Heart right ventricle (tissue), 16 donors: Measurements from ENCODE around the gene AKT1S1. TPM values are rescaled to one million over a fixed set of nuclear protein-coding genes. Genes with fewer than 3 reads are reported as not detected.

Experiments
- ATAC-seq, 8 donors: fragments of 200-7000 bp; cut with Tn5 transposase; one replicate each; pipeline ENCODE4 v1.9.1; 2020; ENCODE audit warnings: mild to moderate bottlenecking in 8 of 8, moderate library complexity in 8 of 8, moderate number of reproducible peaks in 1 of 8
- DNase-seq, 2 donors: peaks; one replicate each; pipeline ENCODE4 v3.0.0-alpha.2; 2020
- H3K27ac ChIP-seq, 10 donors: fragments of 200-600 bp; sonication (generic) in 2 of 10; one replicate each; pipeline versions ENCODE4 v1.5.0 to v1.8.0; 2020 to 2022; ENCODE audit warnings: mild to moderate bottlenecking in 3 of 10
- H3K27me3 ChIP-seq, 7 donors: fragments of 200-600 bp; one replicate each; pipeline ENCODE4 v1.8.0; 2021 to 2022; ENCODE audit warnings: mild to moderate bottlenecking in 2 of 7
- H3K36me3 ChIP-seq, 9 donors: fragments of 200-600 bp; sonication (generic) in 1 of 9; one replicate each; pipeline versions ENCODE4 v1.5.0 to v1.8.0; 2020 to 2022; ENCODE audit warnings: mild to moderate bottlenecking in 2 of 9
- H3K4me1 ChIP-seq, 9 donors: fragments of 200-600 bp; sonication (generic) in 1 of 9; one replicate each; pipeline versions ENCODE4 v1.5.0 to v1.8.0; 2020 to 2022; ENCODE audit warnings: mild to moderate bottlenecking in 4 of 9
- H3K4me3 ChIP-seq, 10 donors: fragments of 200-600 bp; sonication (generic) in 2 of 10; one replicate each; pipeline versions ENCODE4 v1.5.0 to v1.8.0; 2020 to 2022; ENCODE audit warnings: mild to moderate bottlenecking in 7 of 10, moderate library complexity in 2 of 10
- H3K9me3 ChIP-seq, 11 donors: fragments of 200-600 bp in 10 of 11; sonication (generic) in 2 of 11; one replicate each; pipeline versions ENCODE4 v1.5.0 to v1.8.0; 2013 to 2022; ENCODE audit warnings: mild to moderate bottlenecking in 2 of 11, control low read depth in 1 of 11, moderate library complexity in 1 of 11
- WGBS, 2 donors: extraction: QIAGEN DNeasy Blood & Tissue Kit; methylation state at CpG; one replicate each; pipeline ENCODE4 v1.1.7; 2013; ENCODE audit warnings: inconsistent platforms in 1 of 2; 5-methylcytosine and 5-hydroxymethylcytosine counted together
- intact Hi-C, 10 donors: fragments of 100-400 bp; cut with DNase I; formaldehyde crosslinking; loops; one replicate each; pipeline versions ENCODE4 v1.11.1 to v1.14.2; 2022
- polyA plus RNA-seq, 2 donors: library from polyadenylated mRNA; stranded (reverse); fragments of 200-250 nt; gene quantifications; one replicate each; pipeline ENCODE4 v1.2.3, GENCODE V29; 2013
- total RNA-seq, 10 donors: library from RNA; stranded (reverse); fragmentation: NEBNext Ultra II Directional in 3 of 10; extraction: Animal tissue kit (Norgen Biotek cat#: 25700) in 3 of 10; gene quantifications; one replicate each; pipeline versions ENCODE4 v1.2.1 to v1.2.4, GENCODE V29; 2021 to 2023
- TF ChIP-seq, protein P1 (sequence below), 9 donors: fragments of 200-600 bp; sonication (generic) in 2 of 9; IDR thresholded peaks; one replicate each; pipeline versions ENCODE4 v1.5.0 to v1.8.0; 2021 to 2022; ENCODE audit warnings: antibody characterized with exemption in 9 of 9, mild to moderate bottlenecking in 5 of 9, moderate library complexity in 1 of 9
- donor health status: Arrhythmogenic right ventricular cardiomyopathy.
- donor health status: ischemic (EF 13 %, LVEDD 7.1; RV severe dilation, severe dysfunction).
- donor health status: healthy with polysubstance abuse.
- donor health status: DM: no; HTN: yes; CAD: no.
- donor health status: DM: no; HTN: no; CAD: no.
- donor health status: ischemic (EF 25% LVEDD 6.9; RV normal size, moderate dysfunction).
- donor health status: ischemic (EF 25% LVEDD 5.7; RV mildly dilated, moderate dysfunction).
- donor health status: healthy.
- donor health status: DM: yes; HTN: yes; CAD: no.
- donor health status: Ischemic cardiomyopathy.
- donor health status: ischemic (EF 35%, LVEDD 5.7; RV mildly dilated, moderate dysfunction).
- donor health status: nonischemic (EF 11% LVEDD 7.7; RV severe dilation, severe dysfunction).
- donor health status: DM: yes; HTN: yes; CAD: no.
- donor health status: PGD.
- donor health status: ischemic (EF 29% LVEDD 5.4; RV normal size, mild dysfunction).
- donor health status: nonischemic (EF 23%, LVEDD 6.1; RV moderate dilation, normal function).

The AKT1S1 gene
- total and polyA plus RNA-seq, 12 donors: 26.0 to 51.9 (median 32.8) TPM

DNA sequence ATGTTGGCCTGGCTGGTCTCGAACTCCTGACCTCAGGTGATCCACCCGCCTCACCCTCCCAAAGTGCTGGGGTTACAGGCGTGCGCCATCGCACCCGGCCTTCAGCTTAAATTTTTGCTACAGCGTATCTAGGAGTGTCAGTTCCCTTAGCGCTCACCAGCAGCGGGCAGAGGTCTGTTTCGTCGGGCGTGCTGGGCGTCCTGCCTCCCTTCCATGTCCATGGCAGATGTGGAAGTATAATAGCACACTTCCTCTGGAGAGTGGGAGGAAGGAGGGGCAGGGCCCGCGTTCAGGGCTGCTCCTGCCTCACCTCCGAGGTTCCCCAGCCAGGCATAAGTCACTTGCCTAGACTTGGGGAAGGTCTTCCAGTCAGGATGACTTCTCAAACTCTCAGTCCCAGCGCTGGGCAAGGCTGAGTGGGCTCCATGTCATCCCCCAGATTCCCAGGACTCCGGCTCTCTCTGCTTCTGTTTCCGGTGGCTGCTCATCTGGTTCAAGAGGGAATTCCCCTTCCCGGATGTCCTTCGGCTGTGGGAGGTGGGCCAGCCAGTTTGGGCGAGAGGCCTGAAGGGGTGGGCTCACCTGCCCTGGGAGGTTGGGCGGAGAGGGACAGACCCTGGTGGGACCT lies 10.0 kb upstream of the AKT1S1 start:
- H3K27ac ChIP-seq: peak overlapping the region in 3 of 10 donors; percentile 20 to 35 (median 33)
- H3K4me1 ChIP-seq: peaks cover 5 to 27% (median 11%) of the 10 kb centered on the region in 9 donors
- intact Hi-C loops: no loop called here
- TF ChIP-seq, protein P1, sequence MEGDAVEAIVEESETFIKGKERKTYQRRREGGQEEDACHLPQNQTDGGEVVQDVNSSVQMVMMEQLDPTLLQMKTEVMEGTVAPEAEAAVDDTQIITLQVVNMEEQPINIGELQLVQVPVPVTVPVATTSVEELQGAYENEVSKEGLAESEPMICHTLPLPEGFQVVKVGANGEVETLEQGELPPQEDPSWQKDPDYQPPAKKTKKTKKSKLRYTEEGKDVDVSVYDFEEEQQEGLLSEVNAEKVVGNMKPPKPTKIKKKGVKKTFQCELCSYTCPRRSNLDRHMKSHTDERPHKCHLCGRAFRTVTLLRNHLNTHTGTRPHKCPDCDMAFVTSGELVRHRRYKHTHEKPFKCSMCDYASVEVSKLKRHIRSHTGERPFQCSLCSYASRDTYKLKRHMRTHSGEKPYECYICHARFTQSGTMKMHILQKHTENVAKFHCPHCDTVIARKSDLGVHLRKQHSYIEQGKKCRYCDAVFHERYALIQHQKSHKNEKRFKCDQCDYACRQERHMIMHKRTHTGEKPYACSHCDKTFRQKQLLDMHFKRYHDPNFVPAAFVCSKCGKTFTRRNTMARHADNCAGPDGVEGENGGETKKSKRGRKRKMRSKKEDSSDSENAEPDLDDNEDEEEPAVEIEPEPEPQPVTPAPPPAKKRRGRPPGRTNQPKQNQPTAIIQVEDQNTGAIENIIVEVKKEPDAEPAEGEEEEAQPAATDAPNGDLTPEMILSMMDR (IDR thresholded peaks at IDR 0.05): no peak
- peaks cover 15 to 56% (median 40%) of the 10 kb centered on the region in 9 donors for H3K36me3 ChIP-seq
- H3K27me3 ChIP-seq: peaks cover 0 to 9% (median 0%) of the 10 kb centered on the region in 7 donors
- WGBS, 2 donors: 69 to 70% methylated on average over 23 of the region's 23 CpGs
- H3K4me3 ChIP-seq: peak overlapping the region in 1 of 10 donors; percentile 25
- H3K9me3 ChIP-seq: no peaks in the 10 kb centered on the region
- DNase-seq (peak; percentile 19 to 20), ATAC-seq (peak in 1 of 8 donors; percentile 17)

DNA sequence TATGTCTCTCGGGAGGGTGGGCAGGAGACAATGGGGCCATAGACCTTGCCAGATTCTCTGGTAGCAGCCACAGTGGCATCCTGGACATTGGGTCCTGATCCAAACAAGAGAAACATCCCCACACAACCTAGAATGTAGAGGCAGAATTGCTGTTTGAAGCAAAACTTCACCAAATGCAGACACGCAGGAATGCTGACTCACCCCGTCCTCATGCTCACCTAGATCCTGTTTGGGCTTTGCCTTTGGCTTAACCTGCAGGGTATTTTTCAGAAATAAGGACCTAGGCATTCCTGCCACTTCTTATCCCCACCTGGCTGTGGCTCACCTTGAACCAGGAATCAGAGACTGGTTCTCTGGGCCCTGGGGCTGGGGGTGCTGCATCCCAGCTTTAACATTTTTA lies 7.6 kb upstream of the AKT1S1 start:
- intact Hi-C loops: loop anchor here in 1 of 10 donors (5.0 kb wide), 1 partner anchor 43 kb away; the partner anchor contains the start of genes ATF5 and NUP62
- no peak for ATAC-seq
- Histone ChIP-seq H3K4me1 (peaks cover 0 to 18% (median 3%) of the 10 kb centered on the region in 9 donors), H3K36me3 (peaks cover 15 to 80% (median 63%) of the 10 kb centered on the region in 9 donors), H3K27ac (no peak overlapping the region), H3K27me3 (peaks cover 0 to 1% (median 0%) of the 10 kb centered on the region in 7 donors), H3K4me3 (no peak overlapping the region), H3K9me3 (no peaks in the 10 kb centered on the region)
- DNase-seq: no peak
- TF ChIP-seq, protein P1 (IDR thresholded peaks at IDR 0.05): no peak
- 92 to 100% methylated on average over 3 of the region's 3 CpGs for WGBS, 2 donors

DNA sequence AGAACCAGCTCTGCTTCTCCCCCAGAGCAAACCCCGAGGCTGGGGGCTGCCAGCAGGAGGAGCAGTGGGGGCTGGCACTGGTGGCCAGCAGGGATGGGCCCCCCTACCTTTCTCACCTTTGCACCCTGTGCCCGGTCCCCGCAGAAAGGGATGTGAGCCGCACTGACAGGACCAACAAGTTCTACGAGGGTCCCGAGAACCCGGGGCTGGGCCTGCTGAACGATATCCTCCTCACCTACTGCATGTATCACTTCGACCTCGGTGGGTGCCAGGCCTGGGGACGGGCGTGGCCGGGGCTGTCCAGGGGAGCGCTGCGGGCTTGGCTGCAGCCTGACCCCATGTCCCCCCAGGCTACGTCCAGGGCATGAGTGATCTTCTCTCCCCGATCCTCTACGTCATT lies 7.0 kb upstream of the AKT1S1 start:
- intact Hi-C loops: loop anchor here in 1 of 10 donors (5.0 kb wide), 1 partner anchor 43 kb away; the partner anchor contains the start of genes ATF5 and NUP62
- Histone ChIP-seq H3K4me3 (no peak overlapping the region), H3K27me3 (no peaks in the 10 kb centered on the region), H3K36me3 (peaks cover 15 to 87% (median 68%) of the 10 kb centered on the region in 9 donors), H3K9me3 (no peaks in the 10 kb centered on the region), H3K4me1 (peaks cover 0 to 14% (median under 1%) of the 10 kb centered on the region in 9 donors), H3K27ac (no peak overlapping the region)
- TF ChIP-seq, protein P1 (IDR thresholded peaks at IDR 0.05): no peak
- ATAC-seq (no peak), DNase-seq (no peak)
- WGBS, 2 donors: 94% methylated on average over 18 of the region's 18 CpGs

DNA sequence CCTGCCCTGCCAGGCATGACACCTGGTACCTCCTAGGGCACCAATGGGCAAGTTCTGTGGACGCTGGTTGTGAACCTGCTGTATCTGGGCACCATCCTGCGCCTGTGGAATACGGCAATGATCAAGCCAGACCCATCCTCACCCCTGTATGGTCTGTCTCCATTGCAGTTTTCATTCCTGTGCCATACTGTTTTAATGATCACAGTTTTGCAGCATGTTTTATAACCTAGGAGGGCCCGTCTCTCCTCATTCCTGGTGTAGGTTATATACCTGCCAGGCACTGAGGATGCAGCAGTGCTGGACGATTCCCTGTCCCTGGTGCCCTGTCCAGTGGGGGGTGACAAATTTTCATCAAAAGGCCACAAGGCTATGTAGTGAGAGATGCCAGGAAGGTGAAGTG lies 5.9 kb upstream of the AKT1S1 start:
- H3K36me3 ChIP-seq: peaks cover 15 to 90% (median 73%) of the 10 kb centered on the region in 9 donors
- intact Hi-C loops: loop anchor here in 1 of 10 donors (5.0 kb wide), 1 partner anchor 44 kb away; the partner anchor contains the start of genes ATF5 and NUP62
- WGBS, 2 donors: 98 to 100% methylated on average over 5 of the region's 5 CpGs

More for the DNA sequence above, 5.9 kb upstream of the AKT1S1 start:
- ATAC-seq (no peak), DNase-seq (no peak)
- Histone ChIP-seq H3K27ac (no peak overlapping the region), H3K4me1 (peaks cover 3 to 25% (median 11%) of the 10 kb centered on the region in 9 donors), H3K4me3 (no peak overlapping the region), H3K27me3 (no peaks in the 10 kb centered on the region), H3K9me3 (no peaks in the 10 kb centered on the region)
- TF ChIP-seq, protein P1 (IDR thresholded peaks at IDR 0.05): no peak
